Activated CD4-positive, alpha-beta memory T cell treated with anti-CD3 and anti-CD28 coated beads for 36 hours (primary cell): ENCODE data around the gene FRAS1. TPM values are rescaled to one million over a fixed set of nuclear protein-coding genes. Genes with fewer than 3 reads are reported as not detected.
"Not testable (repeated sequence)": the region's sequence is repeated elsewhere in the genome, so short reads cannot be mapped to it uniquely, and the experiment has no call there.

Source experiments
- CTCF ChIA-PET: fragments of 350-600 bp; sonication (Branson Sonifier 250); formaldehyde crosslinking; loops from one replicate; lab custom pipeline; 2021; ENCODE audit warnings: antibody characterized with exemption, inconsistent platforms; lab: Charles Lee
- POLR2A ChIA-PET: fragments of 350-600 bp; sonication (Branson Sonifier 250); formaldehyde crosslinking; loops from one replicate; lab custom pipeline; 2021; ENCODE audit warnings: antibody characterized with exemption; lab: Charles Lee
- DNase-seq: peaks from one replicate; pipeline ENCODE4 v3.0.0-alpha.2; 2020
- H3K27ac Mint-ChIP-seq: one replicate; pipeline ENCODE4 v1.8.0; 2021; ENCODE audit warnings: mixed read lengths
- H3K27me3 Mint-ChIP-seq: one replicate; pipeline ENCODE4 v1.8.0; 2021; ENCODE audit warnings: mixed read lengths
- H3K36me3 Mint-ChIP-seq: one replicate; pipeline ENCODE4 v1.8.0; 2021; ENCODE audit warnings: mixed read lengths
- H3K4me1 Mint-ChIP-seq: one replicate; pipeline ENCODE4 v1.8.0; 2021; ENCODE audit warnings: low read depth, mixed read lengths
- H3K4me3 Mint-ChIP-seq: one replicate; pipeline ENCODE4 v1.8.0; 2021; ENCODE audit warnings: mild to moderate bottlenecking, mixed read lengths
- H3K9me3 Mint-ChIP-seq: one replicate; pipeline ENCODE4 v1.8.0; 2021; ENCODE audit warnings: mixed read lengths
- intact Hi-C: fragments of 100-400 bp; cut with micrococcal nuclease; formaldehyde crosslinking; loops from one replicate; pipeline ENCODE4 v1.15.1; 2023
- total RNA-seq, 2 experiments: library from RNA; stranded (reverse); gene quantifications; one replicate each; pipeline ENCODE4 v1.2.3, GENCODE V29; 2021

FRAS1 gene
- total RNA-seq, 2 experiments from 2014 or later = not detected

- Mint-ChIP-seq H3K4me3 (no peak overlapping the region), H3K9me3 (no peaks in the 10 kb centered on the region), H3K27me3 (peaks cover 4% of the 10 kb centered on the region), H3K4me1 (no peaks in the 10 kb centered on the region), H3K36me3 (no peaks in the 10 kb centered on the region), H3K27ac (no peak overlapping the region)
- intact Hi-C loops = no loop called here
- POLR2A ChIA-PET = no interaction called here
- CTCF ChIA-PET = interaction anchor here (0.9 kb wide), 1 partner anchor 367 kb away, joined by 3 read pairs; no protein-coding TSS in a partner anchor
- DNase-seq = no peak
Observed at GRCh38 chr4:78155616-78156105, 98.5 kb downstream of the FRAS1 start.

GRCh38 chr4:78156520-78156919 is 99.4 kb downstream of the FRAS1 start:
- peaks cover 4% of the 10 kb centered on the region for H3K27me3 Mint-ChIP-seq
- no peaks in the 10 kb centered on the region for H3K4me1 Mint-ChIP-seq
- intact Hi-C loops = no loop called here
- no peaks in the 10 kb centered on the region for H3K9me3 Mint-ChIP-seq
- H3K36me3 Mint-ChIP-seq = no peaks in the 10 kb centered on the region
- ChIA-PET POLR2A (no interaction called here), CTCF (no interaction called here)
- no peak overlapping the region for H3K27ac Mint-ChIP-seq
- DNase-seq = no peak
- no peak overlapping the region for H3K4me3 Mint-ChIP-seq

GRCh38 chr4:78162342-78162741 is 105.2 kb downstream of the FRAS1 start:
- no peaks in the 10 kb centered on the region for H3K4me1 Mint-ChIP-seq
- H3K27ac Mint-ChIP-seq = no peak overlapping the region
- ChIA-PET POLR2A (no interaction called here), CTCF (no interaction called here)
- H3K27me3 Mint-ChIP-seq = peaks cover 4% of the 10 kb centered on the region
- no peaks in the 10 kb centered on the region for H3K9me3 Mint-ChIP-seq
- intact Hi-C loops = no loop called here
- no peak for DNase-seq
- no peak overlapping the region for H3K4me3 Mint-ChIP-seq
- H3K36me3 Mint-ChIP-seq = no peaks in the 10 kb centered on the region

- Mint-ChIP-seq H3K27ac (no peak overlapping the region), H3K27me3 (peaks cover 4% of the 10 kb centered on the region), H3K9me3 (no peaks in the 10 kb centered on the region), H3K36me3 (no peaks in the 10 kb centered on the region), H3K4me1 (no peaks in the 10 kb centered on the region), H3K4me3 (no peak overlapping the region)
- DNase-seq = no peak
- ChIA-PET CTCF (no interaction called here), POLR2A (no interaction called here)
- intact Hi-C loops = no loop called here
Observed at GRCh38 chr4:78162821-78163220, 105.7 kb downstream of the FRAS1 start.

GRCh38 chr4:78165758-78166157 is 108.6 kb downstream of the FRAS1 start:
- H3K9me3 Mint-ChIP-seq = no peaks in the 10 kb centered on the region
- no peak overlapping the region for H3K27ac Mint-ChIP-seq
- H3K36me3 Mint-ChIP-seq = no peaks in the 10 kb centered on the region
- DNase-seq = no peak
- no peaks in the 10 kb centered on the region for H3K27me3 Mint-ChIP-seq
- H3K4me1 Mint-ChIP-seq = no peaks in the 10 kb centered on the region
- POLR2A ChIA-PET = no interaction called here
- CTCF ChIA-PET = no interaction called here
- intact Hi-C loops = no loop called here
- H3K4me3 Mint-ChIP-seq = no peak overlapping the region

GRCh38 chr4:78166622-78167021 is 109.5 kb downstream of the FRAS1 start:
- peaks cover 2% of the 10 kb centered on the region for H3K27me3 Mint-ChIP-seq
- no peak for DNase-seq
- no peaks in the 10 kb centered on the region for H3K36me3 Mint-ChIP-seq
- ChIA-PET POLR2A (no interaction called here), CTCF (no interaction called here)
- H3K27ac Mint-ChIP-seq = no peak overlapping the region
- no peaks in the 10 kb centered on the region for H3K9me3 Mint-ChIP-seq
- H3K4me1 Mint-ChIP-seq = no peaks in the 10 kb centered on the region
- H3K4me3 Mint-ChIP-seq = no peak overlapping the region
- intact Hi-C loops = no loop called here

- H3K27me3 Mint-ChIP-seq = peaks cover 5% of the 10 kb centered on the region
- no peaks in the 10 kb centered on the region for H3K36me3 Mint-ChIP-seq
- no peak for DNase-seq
- intact Hi-C loops = no loop called here
- H3K27ac Mint-ChIP-seq = no peak overlapping the region
- H3K9me3 Mint-ChIP-seq = no peaks in the 10 kb centered on the region
- ChIA-PET POLR2A (no interaction called here), CTCF (interaction anchor here (0.6 kb wide), 1 partner anchor 1853 kb away, joined by 3 read pairs; no protein-coding TSS in a partner anchor)
- H3K4me1 Mint-ChIP-seq = no peaks in the 10 kb centered on the region
- H3K4me3 Mint-ChIP-seq = no peak overlapping the region
Observed at GRCh38 chr4:78167510-78167909, 110.4 kb downstream of the FRAS1 start.

- DNase-seq = no peak
- Mint-ChIP-seq H3K27me3 (peaks cover 5% of the 10 kb centered on the region), H3K4me1 (no peaks in the 10 kb centered on the region), H3K27ac (no peak overlapping the region), H3K9me3 (no peaks in the 10 kb centered on the region), H3K36me3 (no peaks in the 10 kb centered on the region), H3K4me3 (no peak overlapping the region)
- intact Hi-C loops = no loop called here
- POLR2A ChIA-PET = interaction anchor here (0.6 kb wide), 1 partner anchor 265 kb away, joined by 3 read pairs; no protein-coding TSS in a partner anchor
- CTCF ChIA-PET = interaction anchor here (0.6 kb wide), 1 partner anchor 1852 kb away, joined by 3 read pairs; no protein-coding TSS in a partner anchor
Observed at GRCh38 chr4:78168029-78168428, 110.9 kb downstream of the FRAS1 start.

GRCh38 chr4:78169728-78170127 is 112.6 kb downstream of the FRAS1 start:
- Mint-ChIP-seq H3K27me3 (peaks cover 5% of the 10 kb centered on the region), H3K27ac (no peak overlapping the region), H3K4me3 (no peak overlapping the region), H3K9me3 (no peaks in the 10 kb centered on the region), H3K4me1 (no peaks in the 10 kb centered on the region), H3K36me3 (no peaks in the 10 kb centered on the region)
- intact Hi-C loops = no loop called here
- no peak for DNase-seq
- ChIA-PET CTCF (no interaction called here), POLR2A (no interaction called here)

- no peak overlapping the region for H3K27ac Mint-ChIP-seq
- no peak overlapping the region for H3K4me3 Mint-ChIP-seq
- intact Hi-C loops = no loop called here
- H3K9me3 Mint-ChIP-seq = no peaks in the 10 kb centered on the region
- POLR2A ChIA-PET = no interaction called here
- H3K27me3 Mint-ChIP-seq = peaks cover 7% of the 10 kb centered on the region
- H3K4me1 Mint-ChIP-seq = no peaks in the 10 kb centered on the region
- H3K36me3 Mint-ChIP-seq = no peaks in the 10 kb centered on the region
- DNase-seq = no peak
- CTCF ChIA-PET = no interaction called here
Observed at GRCh38 chr4:78171482-78171881, 114.4 kb downstream of the FRAS1 start.

GRCh38 chr4:78174891-78175290 is 117.8 kb downstream of the FRAS1 start:
- H3K27ac Mint-ChIP-seq = no peak overlapping the region
- ChIA-PET POLR2A (no interaction called here), CTCF (no interaction called here)
- DNase-seq = no peak
- no peaks in the 10 kb centered on the region for H3K4me1 Mint-ChIP-seq
- H3K27me3 Mint-ChIP-seq = peaks cover 8% of the 10 kb centered on the region
- no peak overlapping the region for H3K4me3 Mint-ChIP-seq
- H3K36me3 Mint-ChIP-seq = no peaks in the 10 kb centered on the region
- H3K9me3 Mint-ChIP-seq = no peaks in the 10 kb centered on the region
- intact Hi-C loops = no loop called here

- intact Hi-C loops = no loop called here
- Mint-ChIP-seq H3K36me3 (no peaks in the 10 kb centered on the region), H3K4me1 (no peaks in the 10 kb centered on the region), H3K27me3 (peaks cover 3% of the 10 kb centered on the region), H3K4me3 (no peak overlapping the region), H3K9me3 (no peaks in the 10 kb centered on the region), H3K27ac (no peak overlapping the region)
- ChIA-PET CTCF (no interaction called here), POLR2A (no interaction called here)
- no peak for DNase-seq
Observed at GRCh38 chr4:78179196-78179595, 122.1 kb downstream of the FRAS1 start.

- H3K27ac Mint-ChIP-seq, DNase-seq, H3K36me3 Mint-ChIP-seq, POLR2A ChIA-PET, H3K4me1 Mint-ChIP-seq, CTCF ChIA-PET, H3K27me3 Mint-ChIP-seq, H3K4me3 Mint-ChIP-seq, H3K9me3 Mint-ChIP-seq, intact Hi-C loops: not testable (repeated sequence)
Observed at GRCh38 chr4:78181681-78182234, 124.6 kb downstream of the FRAS1 start.
